IMR-90 (cell line): ENCODE results near the gene ADGRA1. TPM values are rescaled to one million over a fixed set of nuclear protein-coding genes. Genes with fewer than 3 reads are reported as not detected.

ENCODE experiments used
- ATAC-seq: fragments of 200-7000 bp; cut with Tn5 transposase; 2 replicates; pipeline ENCODE4 v1.9.1; 2020; ENCODE audit warnings: low read depth, mild to moderate bottlenecking, moderate library complexity
- BruUV-seq: library from RNA; stranded (reverse); fragments of 400-500 nt; replicated peaks from 2 replicates; lab custom pipeline; 2021; lab: Mats Ljungman, UMichigan
- CTCF ChIA-PET: fragments of 300-600 bp; formaldehyde crosslinking; extraction: SDS; loops from one replicate; lab custom pipeline; 2021; ENCODE audit warnings: antibody characterized with exemption; lab: Yijun Ruan, JAX
- POLR2A ChIA-PET: fragments of 300-600 bp; sonication (Branson Sonifier 250); formaldehyde crosslinking; loops from one replicate; lab custom pipeline; 2022; ENCODE audit warnings: antibody characterized with exemption; ENCODE audit not compliant: unreplicated experiment; lab: Charles Lee
- DNase-seq: peaks from one replicate; pipeline ENCODE4 v3.0.0; 2013
- H2AFZ ChIP-seq: replicated peaks from 2 replicates; pipeline ENCODE3; 2013; ENCODE audit warnings: low read length, mild to moderate bottlenecking; ENCODE audit not compliant: poor library complexity
- H2AK5ac ChIP-seq: 2 replicates; pipeline ENCODE4 v1.6.1; 2013; ENCODE audit warnings: low read depth, low read length, inconsistent platforms
- H2AK9ac ChIP-seq: replicated peaks from 2 replicates; pipeline ENCODE3; 2013; ENCODE audit warnings: mild to moderate bottlenecking, low read depth, low read length, moderate library complexity; ENCODE audit not compliant: poor library complexity
- H2BK120ac ChIP-seq: 2 replicates; pipeline ENCODE4 v1.6.1; 2013; ENCODE audit warnings: low read depth, low read length, inconsistent platforms
- H2BK15ac ChIP-seq: 3 replicates; pipeline ENCODE4 v1.6.1; 2013; ENCODE audit warnings: low read depth, low read length, inconsistent platforms
- H2BK20ac ChIP-seq: 2 replicates; pipeline ENCODE4 v1.6.1; 2013; ENCODE audit warnings: low read depth, mild to moderate bottlenecking, inconsistent platforms, low read length, moderate library complexity
- H2BK5ac ChIP-seq: 2 replicates; pipeline ENCODE4 v1.6.1; 2013; ENCODE audit warnings: mild to moderate bottlenecking, low read depth, low read length, inconsistent platforms; ENCODE audit not compliant: poor library complexity, severe bottlenecking
- H3K14ac ChIP-seq: replicated peaks from 2 replicates; pipeline ENCODE4 v1.6.1; 2013; ENCODE audit warnings: low read depth, low read length, inconsistent platforms
- H3K18ac ChIP-seq: 2 replicates; pipeline ENCODE4 v1.6.1; 2013; ENCODE audit warnings: low read depth, low read length, control low read depth
- H3K23ac ChIP-seq: 2 replicates; pipeline ENCODE4 v1.6.1; 2013; ENCODE audit warnings: low read depth, low read length, inconsistent platforms
- H3K27ac ChIP-seq: 2 replicates; pipeline ENCODE4 v1.5.1; 2013; ENCODE audit warnings: mild to moderate bottlenecking, control low read depth, low read length; ENCODE audit not compliant: insufficient read depth
- H3K27me3 ChIP-seq: 2 replicates; pipeline ENCODE4 v1.6.1; 2013; ENCODE audit warnings: low read length; ENCODE audit not compliant: control insufficient read depth, insufficient read depth
- H3K36me3 ChIP-seq: 2 replicates; pipeline ENCODE4 v1.6.1; 2013; ENCODE audit warnings: low read length, mixed read lengths; ENCODE audit not compliant: control insufficient read depth, insufficient read depth
- H3K4ac ChIP-seq: 2 replicates; pipeline ENCODE4 v1.6.1; 2013; ENCODE audit warnings: low read depth, low read length, inconsistent platforms
- H3K4me1 ChIP-seq: 2 replicates; pipeline ENCODE4 v1.6.1; 2013; ENCODE audit warnings: low read length, mixed read lengths; ENCODE audit not compliant: control insufficient read depth, insufficient read depth
- H3K4me2 ChIP-seq: 2 replicates; pipeline ENCODE4 v1.6.1; 2013; ENCODE audit warnings: low read depth, mild to moderate bottlenecking, control low read depth, low read length, moderate library complexity
- H3K4me3 ChIP-seq: 2 replicates; pipeline ENCODE4 v1.5.1; 2013; ENCODE audit warnings: low read depth, mild to moderate bottlenecking, control low read depth, low read length, moderate library complexity; ENCODE audit not compliant: insufficient read depth
- H3K56ac ChIP-seq: 2 replicates; pipeline ENCODE4 v1.6.1; 2013; ENCODE audit warnings: low read length, inconsistent platforms; ENCODE audit not compliant: insufficient read depth; ENCODE audit errors: extremely low read depth
- H3K79me1 ChIP-seq, 2 experiments: 2 replicates each; pipeline ENCODE4 v1.6.1; 2013; ENCODE audit warnings: low read length in 2 of 2, inconsistent platforms in 1 of 2, low read depth in 1 of 2
- H3K9ac ChIP-seq: 2 replicates; pipeline ENCODE4 v1.6.1; 2013; ENCODE audit warnings: low read depth, low read length, control low read depth
- H3K9me1 ChIP-seq: 2 replicates; pipeline ENCODE4 v1.6.1; 2013; ENCODE audit warnings: low read length, inconsistent platforms; ENCODE audit not compliant: insufficient read depth
- H3K9me3 ChIP-seq: 2 replicates; pipeline ENCODE4 v1.6.1; 2013; ENCODE audit warnings: low read length; ENCODE audit not compliant: control insufficient read depth, insufficient read depth
- H4K20me1 ChIP-seq: 2 replicates; pipeline ENCODE4 v1.6.1; 2013; ENCODE audit warnings: low read length, inconsistent platforms; ENCODE audit not compliant: insufficient read depth
- H4K5ac ChIP-seq: 2 replicates; pipeline ENCODE4 v1.6.1; 2013; ENCODE audit warnings: mild to moderate bottlenecking, low read depth, low read length, control low read depth
- H4K8ac ChIP-seq, 2 experiments: 2 replicates each; pipeline ENCODE4 v1.6.1; 2013; ENCODE audit warnings: low read depth in 2 of 2, low read length in 2 of 2, control low read depth in 1 of 2, inconsistent platforms in 1 of 2
- H4K91ac ChIP-seq: 2 replicates; pipeline ENCODE4 v1.6.1; 2013; ENCODE audit warnings: low read depth, low read length, inconsistent platforms; ENCODE audit not compliant: insufficient read depth
- BHLHE40 ChIP-seq: fragments of 150-350 bp; IDR thresholded peaks from 2 replicates; pipeline ENCODE4 v1.6.1; 2016; ENCODE audit warnings: mild to moderate bottlenecking, low read depth, low read length
- CEBPB ChIP-seq: IDR thresholded peaks from 2 replicates; pipeline ENCODE4 v1.6.1; 2012; ENCODE audit warnings: low read depth, low read length, improper control_type of control experiment
- CHD1 ChIP-seq: IDR thresholded peaks from 2 replicates; pipeline ENCODE4 v1.6.1; 2012; ENCODE audit warnings: low read depth, low read length, improper control_type of control experiment
- CTCF ChIP-seq: conservative IDR thresholded peaks from 2 replicates; pipeline ENCODE4 v1.5.1; 2012; ENCODE audit warnings: mild to moderate bottlenecking, low read depth, low read length, improper control_type of control experiment
- ELK1 ChIP-seq: fragments of 150-350 bp; IDR thresholded peaks from 2 replicates; pipeline ENCODE4 v1.6.1; 2016; ENCODE audit warnings: low read depth, mild to moderate bottlenecking, low read length, moderate library complexity, borderline replicate concordance
- FOS ChIP-seq: fragments of 150-350 bp; IDR thresholded peaks from 2 replicates; pipeline ENCODE4 v1.6.1; 2016; ENCODE audit warnings: low read depth, low read length
- MAFK ChIP-seq: IDR thresholded peaks from 2 replicates; pipeline ENCODE4 v1.6.1; 2012; ENCODE audit warnings: low read depth, low read length, improper control_type of control experiment
- MAZ ChIP-seq: IDR thresholded peaks from 2 replicates; pipeline ENCODE4 v1.6.1; 2012; ENCODE audit warnings: low read depth, mild to moderate bottlenecking, low read length, improper control_type of control experiment, moderate library complexity, borderline replicate concordance
- MXI1 ChIP-seq: IDR thresholded peaks from 2 replicates; pipeline ENCODE4 v1.6.1; 2012; ENCODE audit warnings: low read depth, mild to moderate bottlenecking, low read length, moderate library complexity, borderline replicate concordance
- NFE2L2 ChIP-seq: fragments of 150-350 bp; IDR thresholded peaks from 2 replicates; pipeline ENCODE4 v1.6.1; 2016; ENCODE audit warnings: low read depth, mild to moderate bottlenecking, low read length
- POLR2A ChIP-seq: IDR thresholded peaks from 2 replicates; pipeline ENCODE4 v1.6.1; 2012; ENCODE audit warnings: mild to moderate bottlenecking, low read depth, low read length
- RAD21 ChIP-seq: IDR thresholded peaks from 2 replicates; pipeline ENCODE4 v1.6.1; 2012; ENCODE audit warnings: low read length, improper control_type of control experiment
- RCOR1 ChIP-seq: IDR thresholded peaks from 2 replicates; pipeline ENCODE4 v1.6.1; 2012; ENCODE audit warnings: mild to moderate bottlenecking, low read length, improper control_type of control experiment; ENCODE audit not compliant: insufficient replicate concordance
- RFX5 ChIP-seq: IDR thresholded peaks from 2 replicates; pipeline ENCODE4 v1.8.0; 2012; ENCODE audit warnings: low read depth, mild to moderate bottlenecking, low read length, moderate library complexity
- SMC3 ChIP-seq: fragments of 150-350 bp; IDR thresholded peaks from 2 replicates; pipeline ENCODE4 v1.6.1; 2016; ENCODE audit warnings: low read depth, mild to moderate bottlenecking, antibody characterized with exemption, low read length, moderate library complexity
- USF2 ChIP-seq: fragments of 150-350 bp; IDR thresholded peaks from 2 replicates; pipeline ENCODE4 v1.6.1; 2017; ENCODE audit warnings: mild to moderate bottlenecking, antibody characterized with exemption, low read length, low read depth
- WGBS, 2 experiments: methylation state at CpG; one replicate each; pipeline versions ENCODE4 v1.1.5 to v1.1.7; 2013; ENCODE audit warnings: missing lambda C conversion rate in 2 of 2; ENCODE audit not compliant: insufficient read length in 1 of 2; ENCODE audit errors: extremely low coverage in 2 of 2; 5-methylcytosine and 5-hydroxymethylcytosine counted together
- dilution Hi-C: fragments of 300-500 bp; cut with HindIII; formaldehyde crosslinking; loops from one replicate; pipeline ENCODE4 v1.14.3; 2018; ENCODE audit warnings: low sequenced_read_pairs; ENCODE audit not compliant: unreplicated experiment
- in situ Hi-C: fragments of 300-500 bp; cut with MboI; formaldehyde crosslinking; loops from 3 replicates; pipeline ENCODE4 v1.14.3; 2019; ENCODE audit warnings: low sequenced_read_pairs, inconsistent platforms, mixed read lengths
- intact Hi-C: fragments of 100-400 bp; cut with micrococcal nuclease; formaldehyde crosslinking; loops from 2 replicates; pipeline ENCODE4 v1.10.0; 2022
- polyA plus RNA-seq, 3 experiments: library from polyadenylated mRNA; depleted of rRNA; stranded (reverse); fragments of >200 nt; gene quantifications; 2 replicates each; pipeline ENCODE4 v1.2.3, GENCODE V29; 2012; ENCODE audit warnings: low replicate concordance in 1 of 3
- total RNA-seq: library from RNA; depleted of rRNA; stranded (reverse); fragments of >200 nt; gene quantifications from 2 replicates; pipeline ENCODE4 v1.2.3, GENCODE V29; 2012

ADGRA1 gene
- total and polyA plus RNA-seq, 2 of the 4 experiments (the other 2 are of a cell fraction), result not detected

- 68% methylated on average over 4 of the region's 14 CpGs; no CpG with 5 or more reads in 1 of the 2 experiments for WGBS, 2 experiments
- Histone ChIP-seq H3K4ac (no peak overlapping the region), H3K27ac (no peak overlapping the region), H3K4me2 (no peak overlapping the region), H2AK5ac (no peak overlapping the region), H3K27me3 (peaks cover 11% of the 10 kb centered on the region), H2BK5ac (no peak overlapping the region), H4K8ac (no peak overlapping the region), H2AK9ac (no peak overlapping the region), H4K20me1 (no peaks in the 10 kb centered on the region), H3K56ac (no peak overlapping the region), H3K36me3 (no peaks in the 10 kb centered on the region), H3K4me1 (no peaks in the 10 kb centered on the region), H2AFZ (no peak overlapping the region), H3K14ac (no peak overlapping the region), H3K9me3 (no peaks in the 10 kb centered on the region), H3K23ac (no peak overlapping the region), H3K9me1 (no peaks in the 10 kb centered on the region), H3K79me1 (no peaks in the 10 kb centered on the region), H2BK120ac (no peak overlapping the region), H3K9ac (no peak overlapping the region), H4K91ac (no peak overlapping the region), H3K18ac (no peak overlapping the region), H4K5ac (no peak overlapping the region), H2BK20ac (no peak overlapping the region), H2BK15ac (no peak overlapping the region), H3K4me3 (no peak overlapping the region)
- no TSS peak for BruUV-seq
- POLR2A ChIA-PET, result no interaction called here
- ATAC-seq, result no peak
- dilution Hi-C loops, result no loop called here
- DNase-seq, result no peak
- TF ChIP-seq SMC3, result no peak
- no peak for TF ChIP-seq CTCF
- TF ChIP-seq NFE2L2, result no peak
- no peak for TF ChIP-seq RFX5
- TF ChIP-seq CHD1, result no peak
- no peak for TF ChIP-seq RAD21
- no peak for TF ChIP-seq MAZ
- TF ChIP-seq POLR2A, result no peak
- TF ChIP-seq MAFK, result no peak
- TF ChIP-seq MXI1, result no peak
- TF ChIP-seq ELK1, result no peak
- no peak for TF ChIP-seq RCOR1
- TF ChIP-seq CEBPB, result no peak
- no peak for TF ChIP-seq USF2
- TF ChIP-seq BHLHE40, result no peak
- no peak for TF ChIP-seq FOS
- intact Hi-C loops, result no loop called here
- in situ Hi-C loops, result no loop called here
- CTCF ChIA-PET, result interaction anchor here (0.8 kb wide), 1 partner anchor 9 kb away, joined by 4 read pairs; no protein-coding TSS in a partner anchor
Observed at GRCh38 chr10:133046390-133046765, 41.3 kb upstream of the ADGRA1 start.
